ENCODE results near the gene TNS1.

The TNS1 gene

DNA sequence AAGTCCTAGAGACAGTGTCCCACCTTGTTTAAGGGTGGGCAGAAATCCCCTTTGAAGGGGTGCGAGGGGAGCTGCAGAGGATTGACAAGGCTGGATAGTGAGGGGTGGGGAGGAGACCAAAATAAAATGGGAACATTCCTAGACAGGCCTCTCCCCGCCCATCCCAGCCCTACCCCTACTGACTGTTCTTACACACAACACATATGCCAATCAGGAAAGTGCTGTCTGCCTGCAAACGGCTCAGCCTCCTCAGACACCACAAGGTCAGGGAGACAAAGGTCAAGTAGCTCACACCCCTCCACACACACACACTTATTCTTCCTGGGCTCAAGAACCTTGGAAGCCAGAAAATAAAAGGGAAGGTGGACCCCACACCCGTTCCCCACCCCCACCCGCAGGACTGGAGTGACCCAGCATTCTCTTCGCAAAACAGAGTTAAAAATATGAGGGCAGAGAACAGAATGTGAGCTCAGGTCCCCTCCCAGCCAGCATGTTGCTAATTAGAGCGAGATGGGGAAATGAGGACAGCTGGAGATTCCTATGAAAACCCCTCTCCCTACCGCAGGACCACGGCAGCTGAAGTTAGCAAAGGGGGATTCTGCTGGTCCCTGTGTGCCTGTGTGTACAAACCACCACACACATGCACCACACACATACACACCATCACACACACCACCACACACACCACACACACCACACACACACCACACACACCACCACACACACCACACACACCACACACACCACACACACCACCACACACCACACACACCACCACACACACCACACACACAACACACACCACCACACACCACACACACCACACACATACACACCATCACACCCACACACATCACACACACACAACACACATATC, 197.8 kb downstream of the TNS1 start:
- no peak for DNase-seq

DNA sequence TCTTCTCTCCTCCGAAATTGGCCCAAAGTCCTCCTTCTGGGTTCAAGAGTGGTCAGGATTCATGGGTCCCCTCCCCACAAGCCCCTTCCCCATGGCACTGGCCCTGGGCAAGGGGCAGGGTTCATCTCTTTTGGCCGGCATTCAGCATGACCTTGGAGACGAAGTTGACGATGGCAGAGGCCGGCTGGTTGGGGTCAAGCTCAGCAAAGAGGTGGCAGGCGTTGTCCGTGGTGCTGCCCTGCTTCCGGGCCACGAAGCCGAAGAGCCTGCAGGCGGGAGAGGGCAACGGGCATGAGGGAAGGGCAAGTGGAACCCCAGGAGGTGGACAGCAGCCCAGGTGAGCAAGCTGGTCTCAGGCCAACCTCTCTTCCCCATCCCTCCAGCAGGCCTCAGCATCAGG, 198.5 kb downstream of the TNS1 start:
- no peak for DNase-seq

DNA sequence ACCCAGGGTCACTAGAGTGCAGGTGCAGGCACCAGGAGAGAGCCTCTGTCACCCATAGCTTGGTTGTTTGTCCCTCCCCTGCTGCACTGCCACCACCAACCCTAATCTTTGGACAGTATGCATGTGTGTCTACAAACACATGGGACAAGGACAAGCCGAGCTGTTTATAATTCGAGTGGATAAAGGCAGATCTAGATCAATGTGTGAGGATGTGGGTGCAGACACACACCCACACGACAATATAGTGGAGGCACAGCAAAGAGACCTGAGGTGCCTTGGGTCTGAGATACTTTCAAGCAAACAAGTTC, 199.2 kb downstream of the TNS1 start:
- DNase-seq = no peak

DNA sequence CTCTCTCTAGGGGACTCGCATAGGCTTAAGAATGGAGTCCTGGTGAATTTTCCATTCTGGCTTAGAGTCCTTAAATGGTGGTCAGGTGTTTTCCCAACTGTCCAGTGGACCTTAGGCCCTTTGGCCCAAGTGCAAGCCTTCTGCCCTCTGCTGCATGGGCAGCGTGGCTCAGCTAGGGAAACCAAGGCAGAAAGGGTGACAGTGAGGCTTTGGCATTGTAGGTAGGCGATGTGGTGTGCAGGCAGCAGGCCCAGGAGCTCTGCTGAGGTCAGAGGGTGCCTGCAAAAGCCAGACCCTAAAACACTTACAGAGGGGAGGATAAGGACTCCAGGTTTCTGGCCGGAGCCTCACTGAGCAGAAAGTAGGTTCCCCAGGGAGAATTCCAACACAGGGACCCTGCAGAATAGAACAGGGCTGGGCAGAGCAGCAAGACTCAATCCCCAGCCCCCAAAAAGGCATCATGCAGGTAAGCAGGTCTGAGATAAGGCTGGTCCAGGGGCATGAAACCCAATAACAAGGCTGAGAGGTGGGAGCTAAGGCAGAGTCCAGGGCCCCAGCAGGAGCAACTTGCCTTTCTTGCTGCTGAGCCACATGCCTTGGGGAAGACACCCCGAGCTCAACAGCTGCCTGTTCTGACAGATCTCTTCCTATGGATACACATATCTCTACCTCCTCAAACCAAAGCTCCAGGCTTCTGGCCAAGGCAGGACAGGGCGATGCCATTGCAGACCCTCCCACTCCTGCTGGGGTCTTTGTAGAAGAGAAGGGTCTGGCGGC, 199.7 kb downstream of the TNS1 start:
- no peak for DNase-seq

GRCh38 chr2:217802266-217802665, 200.5 kb downstream of the TNS1 start:
- DNase-seq = no peak

DNA sequence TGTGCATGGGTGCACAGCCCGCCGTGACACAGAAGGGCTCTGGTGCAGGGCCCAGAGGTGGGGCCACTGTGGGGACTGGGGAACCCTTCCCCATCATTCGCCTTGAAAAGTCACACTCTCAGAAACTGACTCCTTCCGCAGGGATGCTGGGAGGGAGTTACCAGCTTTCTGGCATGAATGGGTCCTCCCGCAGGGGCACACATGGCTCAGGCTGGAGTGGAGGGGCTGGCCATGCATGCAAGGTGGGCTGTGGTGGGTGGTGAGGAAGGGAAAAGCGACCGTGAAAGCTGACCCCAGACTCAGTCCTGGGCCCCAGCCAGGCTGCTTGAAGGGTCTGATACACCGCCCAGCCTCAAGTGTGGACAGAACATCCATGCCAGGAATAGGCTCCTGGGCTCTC, 201.1 kb downstream of the TNS1 start:
- DNase-seq = no peak

- no peak for DNase-seq
Observed at GRCh38 chr2:217801115-217801531, 201.7 kb downstream of the TNS1 start.

DNA sequence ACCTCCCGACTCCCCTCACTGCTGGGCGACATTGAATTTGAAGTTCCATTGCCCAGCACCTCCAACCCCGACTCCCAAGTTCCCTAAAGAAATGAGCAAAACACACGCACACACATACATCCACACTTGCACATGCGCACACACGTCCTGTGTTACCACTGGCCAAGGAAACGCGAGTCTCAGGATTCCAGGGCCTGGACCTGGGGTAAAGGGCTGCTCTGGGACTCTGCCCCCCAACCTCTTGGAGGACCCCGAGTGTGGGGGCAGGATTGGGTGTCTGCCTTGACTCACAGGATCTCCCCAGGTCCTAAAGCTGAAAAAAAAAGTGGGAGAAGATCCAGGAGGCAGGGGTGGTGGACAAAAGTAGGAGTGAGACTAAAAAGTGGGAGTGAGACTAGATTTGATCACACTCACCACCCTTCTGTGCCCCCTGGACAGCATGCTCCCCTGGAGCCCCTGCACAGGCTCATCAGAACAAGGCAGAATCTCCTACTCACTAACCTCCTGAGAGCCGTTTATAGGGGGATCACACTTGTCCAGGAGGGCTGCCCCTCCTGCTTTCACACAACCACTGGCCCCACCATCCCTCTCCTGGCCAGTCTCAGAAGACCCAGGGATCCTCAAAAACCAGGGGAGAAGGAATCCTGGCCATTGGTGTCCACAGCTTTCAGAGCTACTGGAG, 202.2 kb downstream of the TNS1 start:
- DNase-seq = no peak

- DNase-seq = no peak
Observed at GRCh38 chr2:217799563-217800432, 203.0 kb downstream of the TNS1 start.

DNA sequence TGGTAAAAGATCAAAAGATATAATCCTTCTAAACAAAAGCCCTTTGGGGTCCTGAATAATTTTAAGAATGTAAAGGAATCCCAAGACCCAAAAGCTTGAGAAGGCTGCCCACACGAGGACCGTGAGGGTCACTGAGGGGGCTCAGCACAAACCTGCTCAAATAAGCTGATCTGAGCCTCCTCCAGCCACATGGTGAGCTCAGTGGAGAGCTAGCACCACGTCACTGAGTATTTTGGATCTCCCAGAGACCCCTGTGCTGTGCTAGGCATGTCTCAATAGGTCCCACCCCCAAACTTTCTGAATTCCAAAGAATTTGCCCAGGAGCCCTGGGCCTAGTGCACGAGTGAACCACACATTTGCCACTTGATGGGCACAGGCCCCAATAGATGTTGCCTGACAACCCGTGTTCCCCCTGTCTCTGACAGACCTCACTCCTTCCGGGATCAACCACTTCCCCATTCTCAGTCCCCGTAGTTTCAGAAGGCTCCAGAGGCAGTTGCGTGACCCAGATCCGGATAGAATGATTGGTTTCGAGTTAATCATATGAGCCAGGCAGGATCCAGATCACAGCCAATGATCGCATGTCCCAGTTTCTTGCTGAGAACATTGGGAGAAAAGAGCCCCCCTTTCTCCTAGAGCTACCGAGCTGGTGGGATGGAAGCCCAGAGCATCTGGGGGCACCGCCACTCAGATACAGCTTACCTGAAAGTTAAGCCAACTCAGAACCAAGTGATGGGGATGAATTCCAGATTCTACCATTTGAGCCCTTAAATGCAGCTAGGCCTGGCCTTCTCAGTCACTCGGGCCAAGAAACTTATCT, 203.8 kb downstream of the TNS1 start:
- DNase-seq = no peak

GRCh38 chr2:217798191-217798590, 204.6 kb downstream of the TNS1 start:
- DNase-seq = no peak

DNA sequence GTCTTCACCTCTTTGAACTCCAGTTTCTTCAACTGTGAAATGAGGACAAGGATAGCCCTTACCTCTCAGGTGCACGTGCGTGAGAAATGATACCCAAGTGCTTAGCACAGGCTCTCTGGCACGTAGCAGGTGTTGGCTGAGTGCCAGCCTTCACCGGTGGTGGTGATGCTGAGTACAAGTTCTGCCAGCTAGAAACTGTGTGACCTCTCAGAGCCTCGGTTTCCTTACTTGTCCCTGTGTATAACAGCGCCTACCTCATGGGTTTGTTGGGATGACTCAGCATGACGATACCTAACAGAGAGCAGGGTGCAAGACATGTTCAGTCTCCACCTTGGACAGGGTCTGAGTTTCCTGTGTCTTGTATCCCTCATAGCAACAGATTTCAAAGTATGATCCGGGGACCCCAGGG, 205.1 kb downstream of the TNS1 start:
- DNase-seq = peak; percentile 88

DNA sequence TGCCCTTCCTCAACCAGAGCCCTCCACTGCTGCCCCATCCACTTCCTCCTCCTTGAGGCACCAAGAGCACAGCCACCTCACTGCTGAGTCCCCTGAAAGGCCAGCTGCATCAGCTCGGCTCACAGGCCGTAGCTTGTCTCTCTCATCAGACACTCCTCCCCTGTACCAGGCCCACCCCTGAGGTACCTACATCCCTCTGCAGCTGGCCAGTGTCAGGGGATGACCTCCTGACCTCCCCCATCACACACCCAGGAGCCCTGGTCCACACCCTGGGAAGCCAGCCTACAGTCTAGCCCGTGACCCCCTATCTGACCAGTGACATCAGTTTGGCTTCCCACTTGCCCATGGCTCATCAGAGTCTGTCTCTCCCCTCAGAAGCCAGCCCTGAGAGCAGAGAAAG, 205.6 kb downstream of the TNS1 start:
- no peak for DNase-seq

GRCh38 chr2:217795706-217796465, 206.9 kb downstream of the TNS1 start:
- DNase-seq = no peak

DNA sequence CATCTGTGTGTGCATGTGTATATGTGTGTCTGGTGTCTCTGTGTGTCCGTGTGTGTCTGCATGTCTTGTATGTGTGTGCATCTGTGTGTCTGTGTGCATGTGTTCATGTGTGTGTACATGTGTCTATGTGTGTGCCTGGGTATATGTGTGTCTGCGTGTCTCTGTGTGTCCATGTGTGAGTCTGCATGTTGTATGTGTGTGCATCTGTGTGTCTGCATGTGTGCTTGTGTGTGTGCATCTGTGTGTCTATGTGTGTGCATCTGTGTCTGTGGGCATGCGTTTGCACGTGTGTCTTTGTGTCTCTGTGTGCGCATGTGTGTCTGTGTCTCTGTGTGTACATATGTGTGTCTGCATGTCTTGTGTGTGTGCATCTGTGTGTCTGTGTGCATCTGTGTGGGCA, 207.7 kb downstream of the TNS1 start:
- DNase-seq = no peak

- no peak for DNase-seq
Observed at GRCh38 chr2:217794133-217794986, 208.4 kb downstream of the TNS1 start.

DNA sequence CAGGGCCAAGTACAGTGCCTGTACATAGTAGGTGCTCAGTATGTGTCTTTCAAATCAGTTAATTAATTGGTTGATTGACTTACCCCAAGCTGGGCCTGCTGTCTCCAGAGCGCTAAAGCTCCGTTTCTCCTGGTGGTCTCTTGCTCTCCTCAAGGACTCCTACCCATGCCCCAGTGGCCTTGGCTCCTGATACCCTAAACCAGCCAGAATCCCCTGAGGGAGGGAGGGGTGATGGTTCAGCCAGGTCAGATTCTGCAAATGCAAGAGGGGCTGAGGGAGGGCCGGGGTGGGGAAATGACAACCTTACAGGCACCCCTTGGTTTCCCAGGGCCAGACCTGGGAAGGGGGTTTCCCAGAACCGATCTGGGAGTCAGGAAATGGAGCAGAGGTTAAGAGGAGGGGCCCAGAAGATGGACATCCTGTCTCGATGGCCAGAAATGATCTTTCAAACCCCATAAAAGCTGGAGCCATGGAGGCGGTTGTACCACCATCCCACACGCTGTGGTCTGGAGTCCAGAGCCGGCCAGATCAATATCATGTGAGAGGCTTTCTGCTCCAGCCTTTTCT, 209.1 kb downstream of the TNS1 start:
- DNase-seq = no peak

DNA sequence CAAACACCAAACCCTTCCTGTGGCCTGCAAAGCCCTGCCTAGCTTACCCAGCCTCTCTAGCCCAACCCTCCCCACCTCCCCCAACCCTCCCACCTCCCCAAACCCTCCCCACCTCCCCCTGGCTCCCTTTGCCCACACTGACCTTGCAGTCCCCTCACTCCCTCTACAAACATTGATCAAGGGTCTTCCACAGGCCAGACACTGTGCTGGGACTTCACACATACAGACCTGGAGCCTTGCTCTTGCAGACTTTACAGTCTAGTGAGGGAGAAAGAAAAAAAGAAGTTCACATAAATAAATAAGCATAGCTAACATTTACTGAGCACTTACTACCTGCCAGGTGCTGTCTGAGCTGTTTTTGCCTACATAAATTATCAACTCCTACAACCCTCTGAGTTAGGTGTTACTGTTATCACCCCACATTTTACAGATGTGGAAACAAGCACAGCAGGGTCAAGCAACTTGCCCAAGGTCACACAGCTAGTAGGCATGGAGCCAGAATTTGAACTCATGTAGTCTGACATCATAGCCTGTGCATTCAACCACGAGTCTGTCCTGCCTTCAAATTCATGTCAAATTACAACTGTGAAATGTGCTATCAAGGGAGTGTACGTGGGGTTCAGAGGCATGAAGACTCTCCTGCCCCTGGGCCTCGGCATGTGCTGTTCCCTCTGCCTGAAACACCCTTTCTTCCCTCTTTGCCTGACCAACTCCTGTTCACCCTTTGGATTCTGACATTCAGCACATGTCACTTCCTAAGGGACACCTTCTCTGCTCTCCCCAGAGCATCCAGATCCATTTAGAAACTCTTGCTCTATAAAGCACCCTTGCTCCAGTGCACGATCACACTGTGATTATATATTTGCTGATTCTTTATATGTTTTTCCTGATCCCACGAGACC, 209.9 kb downstream of the TNS1 start:
- no peak for DNase-seq

GRCh38 chr2:217791551-217791950, 211.2 kb downstream of the TNS1 start:
- DNase-seq = no peak
